ENCODE data around the gene PKN3. TPM values are rescaled to one million over a fixed set of nuclear protein-coding genes. Genes with fewer than 3 reads are reported as not detected.

PKN3 gene
- total and polyA plus RNA-seq, 2 of the 13 experiments (the other 11 are each of a cell fraction or from before 2014, with no cell fraction given), result 10.5 to 13.2 TPM

- no peak for TF ChIP-seq PHB2 (IDR thresholded peaks at IDR 0.05; ENCODE audit: partially characterized antibody)
- TF ChIP-seq ERF (CRISPR knock-in tag; IDR thresholded peaks at IDR 0.05), result peak; percentile 54; the same call in 1 of the 2 replicates
- no peak for TF ChIP-seq TOE1 (CRISPR knock-in tag; IDR thresholded peaks at IDR 0.05)
- no peak for TF ChIP-seq FOXA1 (IDR thresholded peaks at IDR 0.05)
- no peak for TF ChIP-seq FOXA1 (CRISPR knock-in tag; IDR thresholded peaks at IDR 0.05)
- peak; percentile 66 for TF ChIP-seq MXD1 (CRISPR knock-in tag; IDR thresholded peaks at IDR 0.05)
- TF ChIP-seq ZNF343 (CRISPR knock-in tag; IDR thresholded peaks at IDR 0.05), result peak; percentile 36; the same call in 1 of the 2 replicates
- no peak for TF ChIP-seq ZBTB10 (CRISPR knock-in tag; IDR thresholded peaks at IDR 0.05; ENCODE audit: borderline replicate concordance)
- peak; percentile 52; the same call in 1 of the 2 replicates for TF ChIP-seq ARNT2 (CRISPR knock-in tag; IDR thresholded peaks at IDR 0.05; ENCODE audit: low read depth)
- no peak for TF ChIP-seq HNRNPUL1 (IDR thresholded peaks at IDR 0.05; ENCODE audit: low read depth, low read length)
- no peak for TF ChIP-seq TERF1 (CRISPR knock-in tag; IDR thresholded peaks at IDR 0.05)
- peak; percentile 21 for TF ChIP-seq U2AF1 (optimal IDR thresholded peaks at IDR 0.05; ENCODE audit: low read depth, low read length)
- no peak for TF ChIP-seq ZNF7 (CRISPR knock-in tag; IDR thresholded peaks at IDR 0.05)
- no peak for TF ChIP-seq SOX6 (IDR thresholded peaks at IDR 0.05)
- TF ChIP-seq SOX6 (CRISPR knock-in tag; IDR thresholded peaks at IDR 0.05), result peak; percentile 64
- no peak; the same call in 1 of the 2 replicates for TF ChIP-seq ZNF275 (CRISPR knock-in tag; IDR thresholded peaks at IDR 0.05; ENCODE audit: borderline replicate concordance)
- TF ChIP-seq ZNF510 (CRISPR knock-in tag; IDR thresholded peaks at IDR 0.05; ENCODE audit: low read depth), result no peak
- peak; percentile 31; the same call in 1 of the 2 replicates for TF ChIP-seq BCL3 (CRISPR knock-in tag; IDR thresholded peaks at IDR 0.05)
- TF ChIP-seq ZMAT3 (CRISPR knock-in tag; conservative IDR thresholded peaks at IDR 0.05), result peak; percentile 77; the same call in 1 of the 2 replicates
- TF ChIP-seq SIN3B (IDR thresholded peaks at IDR 0.05; ENCODE audit: low read length), result peak; percentile 80
- TF ChIP-seq ZNF678 (CRISPR knock-in tag; IDR thresholded peaks at IDR 0.05), result 0 out of 2 replicates have a peak, but pooled peaks have one; percentile 32
- TF ChIP-seq DNMT3B (CRISPR knock-in tag; conservative IDR thresholded peaks at IDR 0.05), result no peak
- peak; percentile 23; the same call in 1 of the 2 replicates for TF ChIP-seq ZFP41 (CRISPR knock-in tag; IDR thresholded peaks at IDR 0.05; ENCODE audit: borderline replicate concordance)
- TF ChIP-seq CCDC6 (CRISPR knock-in tag; IDR thresholded peaks at IDR 0.05), result peak; percentile 64
- TF ChIP-seq ZNF430 (CRISPR knock-in tag; IDR thresholded peaks at IDR 0.05), result peak; percentile 76
- TF ChIP-seq NCOA5 (CRISPR knock-in tag; IDR thresholded peaks at IDR 0.05), result no peak
Measured at GRCh38 chr9:128702445-128702948, at the start of gene PKN3 (continued).
